SU-DHL-6 (cell line): ENCODE data around the gene CCDC85B.

Experiments used
- H2AFZ ChIP-seq: fragments of 200-600 bp; sonication (generic); 2 replicates; pipeline ENCODE4 v1.6.1; 2014; ENCODE audit warnings: low read depth, mild to moderate bottlenecking, moderate library complexity, mixed read lengths, antibody characterized with exemption, low read length; ENCODE audit not compliant: severe bottlenecking
- H3F3A ChIP-seq: fragments of 200-600 bp; shearing (Covaris generic); 2 replicates; pipeline ENCODE4 v1.6.0; 2016; ENCODE audit warnings: antibody characterized with exemption, mild to moderate bottlenecking; ENCODE audit not compliant: insufficient read depth
- H3K27ac ChIP-seq: fragments of 200-600 bp; sonication (generic); 2 replicates; pipeline ENCODE4 v1.5.1; 2016; ENCODE audit warnings: low read depth, mild to moderate bottlenecking, low read length, moderate library complexity, mixed read lengths
- H3K27me3 ChIP-seq: fragments of 200-600 bp; sonication (generic), shearing (Covaris generic); 2 replicates; pipeline ENCODE4 v1.6.0; 2014; ENCODE audit warnings: mild to moderate bottlenecking, low read length
- H3K36me3 ChIP-seq: fragments of 200-600 bp; sonication (generic); 2 replicates; pipeline ENCODE4 v1.6.1; 2014; ENCODE audit warnings: mild to moderate bottlenecking, low read length, mixed read lengths
- H3K4me2 ChIP-seq: fragments of 300-600, 200-600 bp; shearing (Covaris generic), sonication (generic); 2 replicates; pipeline ENCODE4 v1.6.0; 2014; ENCODE audit warnings: low read length, low read depth, mild to moderate bottlenecking; ENCODE audit not compliant: poor library complexity, severe bottlenecking
- H3K4me3 ChIP-seq: fragments of 200-600 bp; sonication (generic); 2 replicates; pipeline ENCODE4 v1.5.1; 2014; ENCODE audit warnings: antibody characterized with exemption, low read length, mild to moderate bottlenecking, mixed read lengths; ENCODE audit not compliant: insufficient read depth, poor library complexity, severe bottlenecking
- H3K79me2 ChIP-seq: fragments of 200-600 bp; sonication (generic); 2 replicates; pipeline ENCODE4 v1.6.1; 2014; ENCODE audit warnings: mild to moderate bottlenecking, low read length, moderate library complexity; ENCODE audit not compliant: insufficient read depth
- H3K9ac ChIP-seq: fragments of 200-600 bp; sonication (generic); 2 replicates; pipeline ENCODE4 v1.7.0; 2014; ENCODE audit warnings: mild to moderate bottlenecking, low read length
- H3K9me2 ChIP-seq: fragments of 200-600 bp; sonication (generic); replicated peaks from 2 replicates; pipeline ENCODE4 v1.6.1; 2014; ENCODE audit warnings: low read length; ENCODE audit not compliant: insufficient read depth
- H3K9me3 ChIP-seq: fragments of 200-600 bp; sonication (generic); 2 replicates; pipeline ENCODE4 v1.6.1; 2014; ENCODE audit warnings: low read length, mixed read lengths; ENCODE audit not compliant: insufficient read depth
- H4K20me1 ChIP-seq: fragments of 200-600 bp; sonication (generic); 2 replicates; pipeline ENCODE4 v1.6.1; 2014; ENCODE audit warnings: low read depth, mild to moderate bottlenecking, antibody characterized with exemption, low read length, moderate library complexity, mixed read lengths
- CTCF ChIP-seq: fragments of 200-600 bp; sonication (generic); IDR thresholded peaks from one replicate; pipeline ENCODE4 v1.5.1; 2017; ENCODE audit warnings: antibody characterized with exemption, mild to moderate bottlenecking, low read length, moderate library complexity; ENCODE audit not compliant: insufficient read depth, poor library complexity, severe bottlenecking
- EZH2phosphoT487 ChIP-seq: fragments of 200-600 bp; sonication (generic), shearing (Covaris generic); conservative IDR thresholded peaks from 2 replicates; pipeline ENCODE4 v1.6.1; 2018; ENCODE audit warnings: mild to moderate bottlenecking, antibody characterized with exemption, low read length, moderate library complexity, mixed read lengths

CCDC85B gene

GRCh38 chr11:65867284-65868071 lies 23.0 kb upstream of the CCDC85B start:
- no peak for TF ChIP-seq CTCF
- TF ChIP-seq EZH2phosphoT487, result no peak
- Histone ChIP-seq H3K79me2 (no peaks in the 10 kb centered on the region), H3K27ac (no peak overlapping the region), H3K9me2 (no peaks in the 10 kb centered on the region), H4K20me1 (no peaks in the 10 kb centered on the region), H3K9me3 (no peaks in the 10 kb centered on the region), H3K9ac (no peak overlapping the region), H2AFZ (no peak overlapping the region), H3F3A (no peaks in the 10 kb centered on the region), H3K4me2 (no peak overlapping the region), H3K36me3 (no peaks in the 10 kb centered on the region), H3K4me3 (no peak overlapping the region), H3K27me3 (no peaks in the 10 kb centered on the region)

GRCh38 chr11:65868076-65868667 lies 22.3 kb upstream of the CCDC85B start:
- Histone ChIP-seq H3K9ac (no peak overlapping the region), H3K4me3 (no peak overlapping the region), H3K36me3 (no peaks in the 10 kb centered on the region), H3F3A (no peaks in the 10 kb centered on the region), H3K4me2 (no peak overlapping the region), H2AFZ (no peak overlapping the region), H4K20me1 (no peaks in the 10 kb centered on the region), H3K9me2 (no peaks in the 10 kb centered on the region), H3K9me3 (no peaks in the 10 kb centered on the region), H3K79me2 (no peaks in the 10 kb centered on the region), H3K27ac (no peak overlapping the region), H3K27me3 (no peaks in the 10 kb centered on the region)
- TF ChIP-seq CTCF, result no peak
- no peak for TF ChIP-seq EZH2phosphoT487

- H3K36me3 ChIP-seq, result no peaks in the 10 kb centered on the region
- TF ChIP-seq EZH2phosphoT487 (no peak), CTCF (no peak)
- no peaks in the 10 kb centered on the region for H3K79me2 ChIP-seq
- H3K4me3 ChIP-seq, result no peak overlapping the region
- H2AFZ ChIP-seq, result no peak overlapping the region
- H3K9me3 ChIP-seq, result no peaks in the 10 kb centered on the region
- no peaks in the 10 kb centered on the region for H3K9me2 ChIP-seq
- no peaks in the 10 kb centered on the region for H4K20me1 ChIP-seq
- no peak overlapping the region for H3K9ac ChIP-seq
- no peaks in the 10 kb centered on the region for H3K27me3 ChIP-seq
- H3F3A ChIP-seq, result no peaks in the 10 kb centered on the region
- no peak overlapping the region for H3K4me2 ChIP-seq
- H3K27ac ChIP-seq, result no peak overlapping the region
These were observed 21.6 kb upstream of the CCDC85B start for GRCh38 chr11:65868907-65869306.
